Adipocyte (in vitro differentiated cells): ENCODE data around the gene BCAR1.

ENCODE experiments used
- DNase-seq: peaks from one replicate; pipeline ENCODE4 v3.0.0-alpha.2; 2015; ENCODE audit warnings: low read depth
- H3K27me3 ChIP-seq: replicated peaks from 2 replicates; pipeline ENCODE4 v1.7.0; 2013; ENCODE audit warnings: mild to moderate bottlenecking, low read length, moderate library complexity; ENCODE audit not compliant: control insufficient read depth, insufficient read depth
- H3K36me3 ChIP-seq: 2 replicates; pipeline ENCODE4 v1.7.0; 2013; ENCODE audit warnings: low read length, mild to moderate bottlenecking, moderate library complexity; ENCODE audit not compliant: control insufficient read depth, insufficient read depth, severe bottlenecking
- H3K4me1 ChIP-seq: 2 replicates; pipeline ENCODE4 v1.7.0; 2013; ENCODE audit warnings: mild to moderate bottlenecking, low read length, moderate library complexity; ENCODE audit not compliant: control insufficient read depth, insufficient read depth
- H3K4me3 ChIP-seq: 2 replicates; pipeline ENCODE4 v1.7.0; 2013; ENCODE audit warnings: mild to moderate bottlenecking, low read length, moderate library complexity
- H3K9ac ChIP-seq: 2 replicates; pipeline ENCODE4 v1.7.0; 2013; ENCODE audit warnings: mild to moderate bottlenecking, low read length, moderate library complexity
- H3K9me3 ChIP-seq: 2 replicates; pipeline ENCODE4 v1.7.0; 2013; ENCODE audit warnings: mild to moderate bottlenecking, low read length, moderate library complexity; ENCODE audit not compliant: control insufficient read depth

Gene BCAR1

GRCh38 chr16:75267631-75268264, 16.3 kb upstream of the BCAR1 start:
- Histone ChIP-seq H3K36me3 (no peaks in the 10 kb centered on the region), H3K4me1 (peaks cover 31% of the 10 kb centered on the region), H3K9ac (no peak overlapping the region), H3K9me3 (no peaks in the 10 kb centered on the region), H3K27me3 (no peaks in the 10 kb centered on the region), H3K4me3 (no peak overlapping the region)
- DNase-seq: peak; percentile 69

- peaks cover 39% of the 10 kb centered on the region for H3K4me1 ChIP-seq
- peak overlapping the region; percentile 98 for H3K9ac ChIP-seq
- H3K36me3 ChIP-seq: no peaks in the 10 kb centered on the region
- no peak for DNase-seq
- H3K4me3 ChIP-seq: peak overlapping the region; percentile 95
- H3K9me3 ChIP-seq: no peaks in the 10 kb centered on the region
- no peaks in the 10 kb centered on the region for H3K27me3 ChIP-seq
Observed at GRCh38 chr16:75266738-75267630, 15.6 kb upstream of the BCAR1 start.

GRCh38 chr16:75265911-75266701, 14.7 kb upstream of the BCAR1 start:
- H3K9ac ChIP-seq: peak overlapping the region; percentile 98
- H3K4me3 ChIP-seq: peak overlapping the region; percentile 95
- peaks cover 47% of the 10 kb centered on the region for H3K4me1 ChIP-seq
- peak; percentile 88 for DNase-seq
- H3K27me3 ChIP-seq: no peaks in the 10 kb centered on the region
- no peaks in the 10 kb centered on the region for H3K9me3 ChIP-seq
- H3K36me3 ChIP-seq: no peaks in the 10 kb centered on the region

- Histone ChIP-seq H3K4me3 (peak overlapping the region; percentile 95), H3K9ac (peak overlapping the region; percentile 98), H3K36me3 (no peaks in the 10 kb centered on the region), H3K27me3 (no peaks in the 10 kb centered on the region), H3K9me3 (no peaks in the 10 kb centered on the region), H3K4me1 (peaks cover 48% of the 10 kb centered on the region)
- DNase-seq: peak; percentile 72
Observed at GRCh38 chr16:75264999-75265910, 13.8 kb upstream of the BCAR1 start.

- Histone ChIP-seq H3K4me1 (peaks cover 48% of the 10 kb centered on the region), H3K9ac (peak overlapping the region; percentile 98), H3K9me3 (no peaks in the 10 kb centered on the region), H3K27me3 (no peaks in the 10 kb centered on the region), H3K4me3 (peak overlapping the region; percentile 95), H3K36me3 (no peaks in the 10 kb centered on the region)
- peak; percentile 60 for DNase-seq
Observed at GRCh38 chr16:75264457-75264998, 13.1 kb upstream of the BCAR1 start.

- H3K36me3 ChIP-seq: no peaks in the 10 kb centered on the region
- H3K9ac ChIP-seq: peak overlapping the region; percentile 98
- peak overlapping the region; percentile 95 for H3K4me3 ChIP-seq
- no peaks in the 10 kb centered on the region for H3K9me3 ChIP-seq
- peak; percentile 70 for DNase-seq
- no peaks in the 10 kb centered on the region for H3K27me3 ChIP-seq
- H3K4me1 ChIP-seq: peaks cover 48% of the 10 kb centered on the region
Observed at GRCh38 chr16:75263963-75264445, 12.6 kb upstream of the BCAR1 start.

GRCh38 chr16:75263291-75263962, 12.0 kb upstream of the BCAR1 start:
- Histone ChIP-seq H3K4me1 (peaks cover 48% of the 10 kb centered on the region), H3K9me3 (no peaks in the 10 kb centered on the region), H3K27me3 (no peaks in the 10 kb centered on the region), H3K36me3 (no peaks in the 10 kb centered on the region), H3K4me3 (peak overlapping the region; percentile 95), H3K9ac (peak overlapping the region; percentile 98)
- DNase-seq: no peak

- Histone ChIP-seq H3K4me1 (peaks cover 50% of the 10 kb centered on the region), H3K36me3 (no peaks in the 10 kb centered on the region), H3K9me3 (no peaks in the 10 kb centered on the region), H3K27me3 (no peaks in the 10 kb centered on the region), H3K9ac (peak overlapping the region; percentile 98), H3K4me3 (peak overlapping the region; percentile 95)
- no peak for DNase-seq
Observed at GRCh38 chr16:75262800-75263127, 11.3 kb upstream of the BCAR1 start.

- H3K4me1 ChIP-seq: peaks cover 55% of the 10 kb centered on the region
Observed at GRCh38 chr16:75262104-75262799, 10.8 kb upstream of the BCAR1 start.

More at GRCh38 chr16:75262104-75262799, 10.8 kb upstream of the BCAR1 start:
- no peaks in the 10 kb centered on the region for H3K27me3 ChIP-seq
- H3K36me3 ChIP-seq: no peaks in the 10 kb centered on the region
- H3K9ac ChIP-seq: peak overlapping the region; percentile 98
- DNase-seq: no peak
- no peaks in the 10 kb centered on the region for H3K9me3 ChIP-seq
- H3K4me3 ChIP-seq: peak overlapping the region; percentile 95
